Measurements from ENCODE around the gene OPRL1.

The OPRL1 gene

DNA sequence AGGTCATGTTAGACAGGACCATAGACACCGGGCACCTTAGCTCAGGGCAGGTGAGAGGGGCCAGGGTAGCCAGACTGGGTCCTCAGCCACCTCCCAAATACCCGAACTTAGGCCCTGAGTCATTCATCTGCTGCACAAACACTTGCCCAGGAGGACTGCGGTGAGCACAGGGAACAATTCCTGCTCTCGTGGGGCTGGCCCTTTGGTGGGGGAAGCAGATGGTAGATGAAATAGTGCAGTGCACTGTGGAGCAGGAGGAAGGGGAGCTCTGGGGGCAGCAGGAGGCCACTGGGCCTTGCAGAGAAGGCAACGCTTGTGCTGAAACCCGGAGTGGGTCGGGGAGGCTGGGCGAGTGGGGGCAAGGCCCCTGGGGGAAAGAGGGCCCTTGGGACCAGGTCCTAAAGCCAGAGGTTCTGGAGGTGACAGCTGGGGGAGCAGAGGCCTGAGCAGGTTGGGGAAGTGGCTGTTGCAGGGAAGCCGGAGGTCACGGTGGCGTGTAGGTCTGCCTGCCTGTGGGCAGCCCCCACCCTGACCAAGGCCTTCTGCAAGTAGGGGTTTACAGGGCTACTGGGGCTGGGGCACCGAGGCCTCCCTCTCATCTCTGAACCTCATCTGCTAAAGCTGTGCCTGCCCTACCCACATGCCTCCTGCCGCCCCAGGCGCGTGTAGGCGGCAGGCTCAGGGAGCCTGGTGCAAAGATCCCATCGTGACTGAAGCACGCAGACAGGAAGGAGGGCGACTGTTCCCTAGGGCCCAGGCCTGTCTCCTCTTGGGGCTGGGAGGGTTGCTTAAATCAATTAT is 32.2 kb downstream of the OPRL1 start:
- Histone ChIP-seq H4K20me1 (ENCODE audit: insufficient read depth, low read length) (no peaks in the 10 kb centered on the region), H3K9ac (ENCODE audit: low read length) (no peak overlapping the region), H3K4me1 (ENCODE audit: insufficient read depth, low read length, severe bottlenecking) (peaks cover 16% of the 10 kb centered on the region), H3K27me3 (ENCODE audit: insufficient read depth, low read length) (peaks cover 7% of the 10 kb centered on the region; the same call in 1 of the 2 replicates), H3K4me3 (ENCODE audit: low read depth, low read length, poor library complexity, severe bottlenecking) (no peak overlapping the region), H3K36me3 (ENCODE audit: insufficient read depth, low read length) (no peaks in the 10 kb centered on the region), H3K4me2 (ENCODE audit: low read length) (no peak overlapping the region), H3K27ac (ENCODE audit: low read depth, low read length, poor library complexity, severe bottlenecking) (no peak overlapping the region), H3K9me2 (ENCODE audit: low read depth, low read length) (no peaks in the 10 kb centered on the region), H3K79me2 (ENCODE audit: insufficient read depth, low read length) (no peaks in the 10 kb centered on the region), H3F3A (ENCODE audit: insufficient read depth, low read length) (no peaks in the 10 kb centered on the region), H2AFZ (ENCODE audit: low read length) (no peak overlapping the region), H3K9me3 (ENCODE audit: low read length) (no peaks in the 10 kb centered on the region)
- TF ChIP-seq, protein P1, sequence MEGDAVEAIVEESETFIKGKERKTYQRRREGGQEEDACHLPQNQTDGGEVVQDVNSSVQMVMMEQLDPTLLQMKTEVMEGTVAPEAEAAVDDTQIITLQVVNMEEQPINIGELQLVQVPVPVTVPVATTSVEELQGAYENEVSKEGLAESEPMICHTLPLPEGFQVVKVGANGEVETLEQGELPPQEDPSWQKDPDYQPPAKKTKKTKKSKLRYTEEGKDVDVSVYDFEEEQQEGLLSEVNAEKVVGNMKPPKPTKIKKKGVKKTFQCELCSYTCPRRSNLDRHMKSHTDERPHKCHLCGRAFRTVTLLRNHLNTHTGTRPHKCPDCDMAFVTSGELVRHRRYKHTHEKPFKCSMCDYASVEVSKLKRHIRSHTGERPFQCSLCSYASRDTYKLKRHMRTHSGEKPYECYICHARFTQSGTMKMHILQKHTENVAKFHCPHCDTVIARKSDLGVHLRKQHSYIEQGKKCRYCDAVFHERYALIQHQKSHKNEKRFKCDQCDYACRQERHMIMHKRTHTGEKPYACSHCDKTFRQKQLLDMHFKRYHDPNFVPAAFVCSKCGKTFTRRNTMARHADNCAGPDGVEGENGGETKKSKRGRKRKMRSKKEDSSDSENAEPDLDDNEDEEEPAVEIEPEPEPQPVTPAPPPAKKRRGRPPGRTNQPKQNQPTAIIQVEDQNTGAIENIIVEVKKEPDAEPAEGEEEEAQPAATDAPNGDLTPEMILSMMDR (IDR thresholded peaks at IDR 0.05; ENCODE audit: low read length) = no peak
- no peak for TF ChIP-seq EZH2 (IDR thresholded peaks at IDR 0.05; ENCODE audit: borderline replicate concordance, low read length)

DNA sequence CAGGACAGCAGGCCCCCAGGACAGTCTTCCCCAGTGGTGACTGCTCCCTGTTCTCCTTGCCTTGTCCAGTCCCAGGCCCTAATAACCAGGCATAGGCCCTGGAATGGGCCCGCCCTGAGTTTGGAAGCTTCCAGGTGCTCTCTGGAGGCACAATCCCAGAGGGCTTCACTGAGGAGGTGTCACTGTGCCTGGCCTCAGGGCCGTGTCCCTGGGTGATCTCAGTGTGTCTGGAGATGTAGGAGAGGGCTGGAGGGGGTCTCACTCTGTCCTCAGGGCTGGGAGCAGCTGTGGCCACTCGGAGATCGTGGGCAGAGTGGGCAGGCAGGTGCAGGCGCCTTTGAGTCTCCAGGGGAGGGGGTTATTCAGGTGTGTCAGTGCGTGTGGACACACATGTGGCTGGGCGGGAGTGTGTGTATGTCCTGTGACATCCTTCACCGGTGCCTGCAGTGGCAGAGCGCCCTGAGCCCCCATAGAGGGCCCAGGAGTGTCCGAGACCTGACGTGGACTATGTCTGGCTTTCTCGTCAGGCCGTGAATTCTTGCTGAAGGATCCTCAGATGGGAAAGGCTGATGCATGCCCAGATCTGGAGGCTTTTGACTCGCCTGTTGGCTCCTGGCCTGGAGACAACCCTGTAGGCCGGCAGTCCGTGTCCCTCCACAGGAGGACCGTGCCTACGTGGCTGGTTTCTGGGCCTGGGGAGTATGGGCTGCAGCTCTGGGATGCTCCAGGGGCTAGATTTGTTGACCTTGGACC is 33.0 kb downstream of the OPRL1 start:
- H3K36me3 ChIP-seq (ENCODE audit: insufficient read depth, low read length) = no peaks in the 10 kb centered on the region
- H3K27me3 ChIP-seq (ENCODE audit: insufficient read depth, low read length) = peaks cover 7% of the 10 kb centered on the region; the same call in 1 of the 2 replicates
- no peak overlapping the region for H3K4me3 ChIP-seq (ENCODE audit: low read depth, low read length, poor library complexity, severe bottlenecking)
- no peaks in the 10 kb centered on the region for H3K79me2 ChIP-seq (ENCODE audit: insufficient read depth, low read length)
- H3K4me2 ChIP-seq (ENCODE audit: low read length) = no peak overlapping the region
- no peak overlapping the region for H3K9ac ChIP-seq (ENCODE audit: low read length)
- H3K9me3 ChIP-seq (ENCODE audit: low read length) = no peaks in the 10 kb centered on the region
- H3K4me1 ChIP-seq (ENCODE audit: insufficient read depth, low read length, severe bottlenecking) = peaks cover 7% of the 10 kb centered on the region
- no peak overlapping the region for H3K27ac ChIP-seq (ENCODE audit: low read depth, low read length, poor library complexity, severe bottlenecking)
- H4K20me1 ChIP-seq (ENCODE audit: insufficient read depth, low read length) = no peaks in the 10 kb centered on the region
- no peaks in the 10 kb centered on the region for H3K9me2 ChIP-seq (ENCODE audit: low read depth, low read length)
- TF ChIP-seq EZH2 (IDR thresholded peaks at IDR 0.05; ENCODE audit: borderline replicate concordance, low read length) = no peak
- TF ChIP-seq, protein P1 (IDR thresholded peaks at IDR 0.05; ENCODE audit: low read length) = no peak
- H2AFZ ChIP-seq (ENCODE audit: low read length) = no peak overlapping the region
- H3F3A ChIP-seq (ENCODE audit: insufficient read depth, low read length) = no peaks in the 10 kb centered on the region

DNA sequence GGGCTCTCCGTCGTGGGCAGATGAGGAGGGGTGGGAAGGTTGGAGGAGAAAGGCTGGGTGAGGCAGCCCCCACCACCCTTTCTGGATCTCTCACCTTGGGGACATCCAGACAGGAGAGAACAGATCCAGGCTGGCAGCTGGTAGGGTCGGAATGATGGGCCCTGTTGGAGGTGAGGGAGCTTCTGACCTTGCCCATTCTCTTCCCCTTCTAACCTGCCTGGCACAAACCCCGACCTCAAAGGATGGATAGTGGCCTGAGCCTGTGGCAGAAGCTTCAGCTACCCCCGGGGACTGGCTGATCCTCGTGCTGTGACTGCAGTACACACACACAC is 33.5 kb downstream of the OPRL1 start:
- Histone ChIP-seq H3K9me3 (ENCODE audit: low read length) (no peaks in the 10 kb centered on the region), H4K20me1 (ENCODE audit: insufficient read depth, low read length) (no peaks in the 10 kb centered on the region), H3K9me2 (ENCODE audit: low read depth, low read length) (no peaks in the 10 kb centered on the region), H3K36me3 (ENCODE audit: insufficient read depth, low read length) (no peaks in the 10 kb centered on the region), H3K79me2 (ENCODE audit: insufficient read depth, low read length) (no peaks in the 10 kb centered on the region), H3F3A (ENCODE audit: insufficient read depth, low read length) (no peaks in the 10 kb centered on the region), H3K9ac (ENCODE audit: low read length) (no peak overlapping the region), H3K4me1 (ENCODE audit: insufficient read depth, low read length, severe bottlenecking) (peaks cover 2% of the 10 kb centered on the region), H3K4me3 (ENCODE audit: low read depth, low read length, poor library complexity, severe bottlenecking) (no peak overlapping the region), H3K27ac (ENCODE audit: low read depth, low read length, poor library complexity, severe bottlenecking) (no peak overlapping the region), H3K27me3 (ENCODE audit: insufficient read depth, low read length) (peaks cover 7% of the 10 kb centered on the region; the same call in 1 of the 2 replicates), H2AFZ (ENCODE audit: low read length) (no peak overlapping the region), H3K4me2 (ENCODE audit: low read length) (no peak overlapping the region)
- no peak for TF ChIP-seq EZH2 (IDR thresholded peaks at IDR 0.05; ENCODE audit: borderline replicate concordance, low read length)
- TF ChIP-seq, protein P1 (IDR thresholded peaks at IDR 0.05; ENCODE audit: low read length) = no peak
